GM18867 (cell line): ENCODE results near the gene PPP1R1C.

Experiments used
- ATAC-seq: cut with Tn5 transposase; IDR thresholded peaks from one replicate; pipeline ENCODE4 v1.9.1; 2021; ENCODE audit warnings: mild to moderate bottlenecking, moderate library complexity; ENCODE audit not compliant: unreplicated experiment

PPP1R1C gene

GRCh38 chr2:182166841-182167240 lies 181.2 kb downstream of the PPP1R1C start:
- no peak for ATAC-seq
